Right ventricle myocardium inferior (tissue), 1 donor: ENCODE measurements around the gene ZCCHC7. TPM values are rescaled to one million over a fixed set of nuclear protein-coding genes. Genes with fewer than 3 reads are reported as not detected.
A peak's percentile ranks its signal among the peaks of the same experiment; 100 is the strongest.

ENCODE experiments used
- ATAC-seq: fragments of 200-7000 bp; cut with Tn5 transposase; one replicate; pipeline ENCODE4 v1.9.1; 2020; ENCODE audit warnings: mild to moderate bottlenecking, moderate library complexity
- DNase-seq: peaks from one replicate; pipeline ENCODE4 v3.0.0; 2021; ENCODE audit errors: missing footprints
- intact Hi-C: fragments of 100-400 bp; cut with DNase I; formaldehyde crosslinking; loops from one replicate; pipeline ENCODE4 v1.11.0; 2022
- total RNA-seq: library from RNA; stranded (reverse); fragmentation: NEBNext Ultra II Directional; extraction: Animal tissue kit (Norgen Biotek cat#: 25700); gene quantifications from one replicate; pipeline ENCODE4 v1.2.1, GENCODE V29; 2021
- donor health status: DM: no; HTN: yes; CAD: no; lungs with severe emphysema.

ZCCHC7 gene
- total RNA-seq, 1 donor from 2014 or later, result 7.6 TPM

- intact Hi-C loops, result no loop called here
- DNase-seq (no peak), ATAC-seq (no peak)
Measured at GRCh38 chr9:37341704-37342103, 221.3 kb downstream of the ZCCHC7 start.

- ATAC-seq (no peak), DNase-seq (no peak)
- intact Hi-C loops, result no loop called here
Measured at GRCh38 chr9:37342493-37342892, 222.1 kb downstream of the ZCCHC7 start.

- ATAC-seq (no peak), DNase-seq (no peak)
- intact Hi-C loops, result no loop called here
Measured at GRCh38 chr9:37342895-37343294, 222.5 kb downstream of the ZCCHC7 start.

- DNase-seq (no peak), ATAC-seq (no peak)
- intact Hi-C loops, result no loop called here
Measured at GRCh38 chr9:37343724-37344123, 223.3 kb downstream of the ZCCHC7 start.

- ATAC-seq (no peak), DNase-seq (no peak)
- intact Hi-C loops, result no loop called here
Measured at GRCh38 chr9:37345038-37345437, 224.7 kb downstream of the ZCCHC7 start.

GRCh38 chr9:37348917-37349316, 228.5 kb downstream of the ZCCHC7 start:
- ATAC-seq, result no peak
- DNase-seq, result no peak
- intact Hi-C loops, result no loop called here

GRCh38 chr9:37350486-37351190, 230.3 kb downstream of the ZCCHC7 start:
- DNase-seq (no peak), ATAC-seq (no peak)
- intact Hi-C loops, result no loop called here

GRCh38 chr9:37353791-37354190, 233.4 kb downstream of the ZCCHC7 start:
- DNase-seq, result no peak
- ATAC-seq, result no peak
- intact Hi-C loops, result no loop called here

GRCh38 chr9:37362430-37362829, 242.1 kb downstream of the ZCCHC7 start:
- intact Hi-C loops, result no loop called here
- DNase-seq (no peak), ATAC-seq (no peak)

GRCh38 chr9:37363124-37363523, 242.8 kb downstream of the ZCCHC7 start:
- DNase-seq (no peak), ATAC-seq (no peak)
- intact Hi-C loops, result no loop called here

- ATAC-seq (no peak), DNase-seq (no peak)
- intact Hi-C loops, result no loop called here
Measured at GRCh38 chr9:37364136-37364535, 243.8 kb downstream of the ZCCHC7 start.

- ATAC-seq, result no peak
- intact Hi-C loops, result no loop called here
- DNase-seq, result no peak
Measured at GRCh38 chr9:37364751-37365360, 244.5 kb downstream of the ZCCHC7 start.

- intact Hi-C loops, result no loop called here
- DNase-seq (no peak), ATAC-seq (no peak)
Measured at GRCh38 chr9:37369671-37370070, 249.3 kb downstream of the ZCCHC7 start.

- ATAC-seq, result no peak
- no peak for DNase-seq
- intact Hi-C loops, result no loop called here
Measured at GRCh38 chr9:37370282-37370681, 249.9 kb downstream of the ZCCHC7 start.

GRCh38 chr9:37370968-37371563, 250.7 kb downstream of the ZCCHC7 start:
- no peak for ATAC-seq
- intact Hi-C loops, result no loop called here
- no peak for DNase-seq

GRCh38 chr9:37371565-37372464, 251.4 kb downstream of the ZCCHC7 start:
- ATAC-seq, result peak; percentile 26
- intact Hi-C loops, result no loop called here
- DNase-seq, result no peak

- DNase-seq (no peak), ATAC-seq (no peak)
- intact Hi-C loops, result no loop called here
Measured at GRCh38 chr9:37372839-37373238, 252.5 kb downstream of the ZCCHC7 start.

GRCh38 chr9:37373621-37374020, 253.2 kb downstream of the ZCCHC7 start:
- DNase-seq (no peak), ATAC-seq (no peak)
- intact Hi-C loops, result no loop called here

- intact Hi-C loops, result no loop called here
- DNase-seq (no peak), ATAC-seq (no peak)
Measured at GRCh38 chr9:37374892-37375291, 254.5 kb downstream of the ZCCHC7 start.
